Panc1 (cell line): Measurements from ENCODE around the gene GATAD2B.

Experiments used
- CTCF ChIP-seq: fragments of 450-650 bp; IDR thresholded peaks from 2 replicates; pipeline ENCODE4 v1.5.1; 2017; ENCODE audit warnings: mild to moderate bottlenecking
- POLR2AphosphoS5 ChIP-seq: IDR thresholded peaks from 2 replicates; pipeline ENCODE4 v1.6.1; 2012; ENCODE audit warnings: mild to moderate bottlenecking, low read depth, low read length, moderate library complexity
- REST ChIP-seq, 2 experiments: IDR thresholded peaks; 2 replicates each; pipeline ENCODE4 v1.6.1; 2011 to 2012; ENCODE audit warnings: low read depth in 2 of 2, control low read depth in 1 of 2, low read length in 1 of 2, mild to moderate bottlenecking in 1 of 2, moderate library complexity in 1 of 2; ENCODE audit not compliant: insufficient read depth in 1 of 2
- TCF7L2 ChIP-seq: IDR thresholded peaks from 2 replicates; pipeline ENCODE4 v1.6.1; 2011; ENCODE audit warnings: mild to moderate bottlenecking, low read depth, low read length, inconsistent platforms

- TF ChIP-seq REST (IDR thresholded peaks at IDR 0.05; ENCODE audit: insufficient read depth in 1 of 2, low read depth in 2 of 2, low read length in 1 of 2), result no peak
- TF ChIP-seq CTCF, result no peak
- TF ChIP-seq POLR2AphosphoS5, result no peak
- no peak for TF ChIP-seq TCF7L2
These were observed 40.4 kb downstream of the GATAD2B start for GRCh38 chr1:153882296-153882912.
